H7 (cell line): ENCODE measurements around the gene CMYA5. TPM values are rescaled to one million over a fixed set of nuclear protein-coding genes. Genes with fewer than 3 reads are reported as not detected.
"Not testable (repeated sequence)": the region's sequence is repeated elsewhere in the genome, so short reads cannot be mapped to it uniquely, and the experiment has no call there.

Source experiments
- DNase-seq: peaks from one replicate; pipeline ENCODE4 v3.0.0; 2012
- H3K27me3 ChIP-seq: 2 replicates; pipeline ENCODE4 v1.6.0; 2011; ENCODE audit warnings: mild to moderate bottlenecking, low read length; ENCODE audit not compliant: control insufficient read depth, insufficient read depth
- H3K36me3 ChIP-seq: replicated peaks from 2 replicates; pipeline ENCODE4 v1.5.1; 2011; ENCODE audit warnings: low read length; ENCODE audit not compliant: control insufficient read depth, insufficient read depth
- H3K4me3 ChIP-seq: 2 replicates; pipeline ENCODE4 v1.5.1; 2011; ENCODE audit warnings: low read depth, mild to moderate bottlenecking, control low read depth, low read length, moderate library complexity; ENCODE audit not compliant: insufficient read depth
- total RNA-seq: library from RNA; depleted of rRNA; stranded (reverse); fragments of >200 nt; shearing (Covaris generic); gene quantifications from 2 replicates; pipeline ENCODE4 v1.2.3, GENCODE V29; 2014; rRNA removed

The CMYA5 gene
- 0.80 and 1.00 TPM in 2 replicates for total RNA-seq

GRCh38 chr5:79689541-79690466 lies at the start of gene CMYA5:
Gene CMYA5, plus strand, starts transcription at chr5:79689836. Its CDS starts 72 bp downstream, at chr5:79689908.
- peak; percentile 74 for DNase-seq
- H3K4me3 ChIP-seq: peak within 1 kb of the TSS; percentile 57
- H3K27me3 ChIP-seq: no peaks in the 10 kb centered on the region; the same call in 1 of the 2 replicates
- no peaks in the 10 kb centered on the region; the same call in 1 of the 2 replicates for H3K36me3 ChIP-seq

GRCh38 chr5:79640571-79641055 lies 49.0 kb upstream of the CMYA5 start:
- Histone ChIP-seq H3K27me3 (no peaks in the 10 kb centered on the region), H3K4me3 (no peak overlapping the region)
- no peak for DNase-seq

GRCh38 chr5:79641414-79641813 lies 48.2 kb upstream of the CMYA5 start:
- Histone ChIP-seq H3K27me3 (no peaks in the 10 kb centered on the region), H3K4me3 (no peak overlapping the region), H3K36me3 (peaks cover 3% of the 10 kb centered on the region; the same call in 1 of the 2 replicates)
- DNase-seq: no peak

More at GRCh38 chr5:79640571-79641055, 49.0 kb upstream of the CMYA5 start:
- H3K36me3 ChIP-seq: peaks cover 3% of the 10 kb centered on the region; the same call in 1 of the 2 replicates

DNA sequence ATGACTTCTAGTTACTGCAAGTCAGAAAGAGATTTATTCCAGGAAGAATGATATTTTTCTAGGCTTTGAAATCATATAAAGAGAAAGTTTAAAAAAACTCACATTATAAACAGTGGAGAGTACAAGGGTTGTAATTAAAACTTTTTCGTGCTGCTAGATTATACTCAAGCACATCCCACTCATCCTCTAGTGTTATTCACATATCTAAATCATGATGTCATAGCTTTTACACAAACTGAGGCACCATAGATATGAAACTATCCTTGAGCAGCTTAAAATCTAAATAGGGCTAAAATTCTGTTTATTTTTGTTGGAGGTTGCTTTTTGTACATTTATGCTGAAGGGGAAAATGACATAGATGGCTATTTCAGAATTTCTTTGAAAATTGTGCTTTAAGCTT lies 47.4 kb upstream of the CMYA5 start:
- peaks cover 3% of the 10 kb centered on the region; the same call in 1 of the 2 replicates for H3K36me3 ChIP-seq
- DNase-seq: no peak
- no peak overlapping the region for H3K4me3 ChIP-seq
- H3K27me3 ChIP-seq: no peaks in the 10 kb centered on the region

DNA sequence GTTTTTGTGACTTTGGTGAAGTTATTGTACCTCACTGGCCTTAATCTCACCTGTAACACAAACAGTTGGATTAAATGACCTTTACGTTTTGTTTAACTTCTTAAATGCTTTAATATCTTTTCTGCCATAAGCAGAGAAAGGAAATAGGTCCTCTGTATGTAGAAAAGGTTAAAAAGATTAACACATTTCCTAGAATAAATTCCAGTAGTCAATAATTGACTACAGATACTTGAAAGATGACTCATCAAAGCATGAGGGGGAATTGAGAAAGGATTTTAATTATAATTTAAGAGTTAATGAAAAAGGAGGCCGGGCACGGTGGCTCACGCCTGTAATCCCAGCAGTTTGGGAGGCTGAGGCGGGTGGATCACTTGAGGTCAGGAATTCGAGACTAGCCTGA lies 35.8 kb upstream of the CMYA5 start:
- Histone ChIP-seq H3K4me3 (no peak overlapping the region), H3K36me3 (no peaks in the 10 kb centered on the region; the same call in 1 of the 2 replicates)
- DNase-seq: no peak

GRCh38 chr5:79663212-79663611 lies 26.4 kb upstream of the CMYA5 start:
- no peak for DNase-seq
- no peaks in the 10 kb centered on the region for H3K27me3 ChIP-seq
- H3K36me3 ChIP-seq: peaks cover 3% of the 10 kb centered on the region
- H3K4me3 ChIP-seq: no peak overlapping the region

More for the DNA sequence above, 35.8 kb upstream of the CMYA5 start:
- no peaks in the 10 kb centered on the region for H3K27me3 ChIP-seq

DNA sequence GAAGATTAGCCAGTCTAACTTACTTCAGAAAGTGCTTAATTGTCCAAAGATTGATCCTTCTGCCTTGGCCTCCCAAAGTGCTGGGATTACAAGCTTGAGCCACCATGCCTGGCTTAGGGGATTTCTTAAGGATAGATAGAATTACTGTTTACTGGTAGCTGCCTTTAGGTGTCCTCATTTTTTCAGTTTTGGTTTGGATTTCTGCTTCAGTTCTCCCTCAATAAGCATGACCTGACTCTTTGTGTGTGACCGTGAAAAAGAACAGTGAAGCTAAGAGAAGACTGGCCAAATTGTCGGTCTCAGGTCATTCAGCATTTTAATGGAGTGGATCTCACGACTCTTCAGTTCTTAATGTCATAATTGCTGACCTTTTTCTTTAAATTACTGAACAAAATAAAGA lies 22.9 kb upstream of the CMYA5 start:
- Histone ChIP-seq H3K4me3 (no peak overlapping the region), H3K27me3 (no peaks in the 10 kb centered on the region), H3K36me3 (peaks cover 5% of the 10 kb centered on the region)
- DNase-seq: no peak

- H3K36me3 ChIP-seq: peaks cover 2% of the 10 kb centered on the region; the same call in 1 of the 2 replicates
- no peaks in the 10 kb centered on the region for H3K27me3 ChIP-seq
- DNase-seq: no peak
Observed at GRCh38 chr5:79672392-79672791, 17.2 kb upstream of the CMYA5 start.

DNA sequence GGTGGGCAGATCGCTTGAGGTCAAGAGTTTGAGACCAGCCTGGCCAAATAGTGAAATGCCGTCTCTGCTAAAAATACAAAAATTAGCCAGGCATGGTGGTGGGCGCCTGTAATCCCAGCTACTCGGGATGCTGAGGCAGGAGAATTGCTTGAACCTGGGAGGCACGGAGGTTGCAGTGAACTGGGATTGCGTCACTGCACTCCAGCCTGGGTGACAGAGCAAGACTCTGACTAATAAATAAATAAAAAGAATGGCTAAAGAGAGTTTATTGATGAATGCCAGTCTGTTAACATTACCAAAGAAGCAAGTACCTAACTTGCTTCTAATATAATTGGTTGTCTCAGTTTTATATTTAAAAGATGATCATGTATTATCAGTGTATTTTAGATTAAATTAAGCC lies 13.3 kb upstream of the CMYA5 start:
- H3K27me3 ChIP-seq, H3K4me3 ChIP-seq, H3K36me3 ChIP-seq, DNase-seq: not testable (repeated sequence)

More at GRCh38 chr5:79672392-79672791, 17.2 kb upstream of the CMYA5 start:
- no peak overlapping the region for H3K4me3 ChIP-seq

GRCh38 chr5:79682102-79682501 lies 7.5 kb upstream of the CMYA5 start:
- H3K27me3 ChIP-seq, H3K36me3 ChIP-seq, H3K4me3 ChIP-seq, DNase-seq: not testable (repeated sequence)

- Histone ChIP-seq H3K4me3 (no peak overlapping the region), H3K36me3 (peaks cover 2% of the 10 kb centered on the region; the same call in 1 of the 2 replicates), H3K27me3 (no peaks in the 10 kb centered on the region; the same call in 1 of the 2 replicates)
- no peak for DNase-seq
Observed at GRCh38 chr5:79684782-79685181, 4.9 kb upstream of the CMYA5 start.

DNA sequence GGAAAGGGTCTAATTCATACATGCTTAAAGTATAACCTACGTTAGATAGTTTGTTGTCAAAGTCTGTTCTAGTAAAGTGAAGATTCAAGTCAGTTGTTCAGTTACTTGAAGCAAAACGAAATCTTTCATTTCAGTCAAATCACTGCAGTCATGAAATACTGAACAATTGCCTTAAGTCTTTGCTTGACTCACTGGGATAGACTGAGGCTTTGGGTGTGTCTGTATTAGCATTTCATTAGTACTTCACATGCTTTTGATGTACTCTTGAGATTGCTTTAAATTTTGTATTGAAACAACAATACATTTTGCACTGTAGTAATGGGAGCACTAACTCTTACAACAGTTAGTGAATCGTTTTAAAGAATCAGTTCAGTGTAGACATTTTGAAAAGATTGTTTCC lies 4.0 kb upstream of the CMYA5 start:
- H3K27me3 ChIP-seq: no peaks in the 10 kb centered on the region; the same call in 1 of the 2 replicates
- no peak overlapping the region for H3K4me3 ChIP-seq
- peaks cover 2% of the 10 kb centered on the region; the same call in 1 of the 2 replicates for H3K36me3 ChIP-seq
- DNase-seq: no peak

DNA sequence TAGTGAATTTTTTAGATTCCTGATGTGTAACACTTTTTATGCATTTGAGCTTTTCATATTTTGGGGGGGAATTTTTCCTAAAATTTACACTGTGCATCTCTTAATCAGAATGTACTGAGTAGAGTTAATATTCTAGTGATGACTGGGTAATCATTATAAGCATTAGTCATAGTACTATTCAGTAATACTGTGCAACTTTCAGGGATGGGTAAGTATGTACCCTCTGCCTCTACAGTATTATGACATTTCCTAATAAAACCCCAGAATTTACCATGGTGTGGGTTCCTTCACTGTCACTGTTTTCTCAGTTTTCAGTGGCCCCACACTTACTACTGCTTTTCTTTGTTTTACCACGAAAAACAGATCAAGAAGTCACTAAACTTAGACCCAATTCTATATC lies 2.8 kb upstream of the CMYA5 start:
- DNase-seq: no peak
- Histone ChIP-seq H3K36me3 (peaks cover 2% of the 10 kb centered on the region; the same call in 1 of the 2 replicates), H3K27me3 (no peaks in the 10 kb centered on the region; the same call in 1 of the 2 replicates), H3K4me3 (no peak overlapping the region)

GRCh38 chr5:79687889-79688288 lies 1.7 kb upstream of the CMYA5 start:
- DNase-seq: no peak
- no peaks in the 10 kb centered on the region; the same call in 1 of the 2 replicates for H3K27me3 ChIP-seq
- H3K4me3 ChIP-seq: no peak overlapping the region
- peaks cover 2% of the 10 kb centered on the region; the same call in 1 of the 2 replicates for H3K36me3 ChIP-seq

- Histone ChIP-seq H3K4me3 (no peak overlapping the region), H3K27me3 (no peaks in the 10 kb centered on the region; the same call in 1 of the 2 replicates), H3K36me3 (no peaks in the 10 kb centered on the region)
- no peak for DNase-seq
Observed at GRCh38 chr5:79691007-79691406, 1.4 kb downstream of the CMYA5 start.
